ENCODE data around the gene AZGP1. TPM values are rescaled to one million over a fixed set of nuclear protein-coding genes. Genes with fewer than 3 reads are reported as not detected.
"Not testable (repeated sequence)": the region's sequence is repeated elsewhere in the genome, so short reads cannot be mapped to it uniquely, and the experiment has no call there.

Gene AZGP1
- total and polyA plus RNA-seq, 4 donors: 0.79 to 6.3 (median 3.8) TPM

DNA sequence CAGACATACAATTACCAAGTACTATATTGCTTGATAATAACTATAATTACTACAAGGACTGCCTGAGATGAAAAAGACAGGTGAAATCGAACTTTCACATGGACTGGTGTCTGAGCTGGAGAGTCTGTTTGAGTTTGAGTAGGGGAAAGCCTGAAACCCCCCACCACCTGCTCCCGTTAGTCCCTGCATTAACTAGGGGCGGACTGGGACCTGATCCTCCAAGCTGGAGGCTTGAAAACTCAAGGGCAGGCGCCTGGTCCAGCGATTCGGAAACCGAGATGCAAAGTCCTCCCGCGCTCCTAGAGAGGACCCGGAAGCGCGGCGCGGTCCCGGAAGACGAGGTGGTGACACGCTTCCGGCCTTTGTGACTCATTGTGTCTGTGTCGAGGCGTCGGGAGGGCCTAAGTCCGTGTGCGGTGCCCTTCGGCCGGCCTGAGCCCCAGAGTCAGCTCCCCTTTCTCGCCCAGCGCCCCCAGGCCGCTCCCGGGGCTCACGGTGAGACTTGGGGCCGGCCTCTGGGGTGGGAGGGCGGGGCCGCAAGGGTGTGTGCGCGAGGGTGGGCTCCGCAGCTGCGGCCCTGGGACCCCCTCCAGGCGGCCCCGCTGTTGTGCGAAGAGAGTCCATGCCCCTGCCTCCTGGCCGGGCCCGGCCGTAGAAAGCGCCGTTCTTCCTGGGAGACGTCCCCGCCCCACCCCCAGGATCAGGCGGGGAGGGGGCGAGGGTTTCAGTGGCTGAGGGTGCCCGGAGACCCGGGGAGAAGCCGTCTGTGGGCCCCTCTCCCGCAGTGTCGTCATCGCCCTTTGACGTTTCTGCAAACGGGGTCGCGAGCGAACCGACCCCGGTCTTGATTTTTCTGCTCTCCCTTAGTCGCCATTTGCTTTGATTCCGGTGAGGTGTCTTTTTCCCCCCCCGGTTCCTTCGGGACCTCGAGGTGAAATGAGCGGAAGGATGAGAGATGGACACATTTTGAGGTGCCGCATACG, 39.7 kb upstream of the AZGP1 start, which contains the start of gene ZKSCAN1:
Gene ZKSCAN1, plus strand, starts transcription at position 365 of the 983 bp plus-strand sequence. CDS start 7,911 bp downstream, outside the sequence.
- Histone ChIP-seq H3K4me3 (ENCODE audit: low read depth, low read length) (peak within 1 kb of the TSS; percentile 98), H3K36me3 (ENCODE audit: control insufficient read depth, insufficient read depth, low read length) (peaks cover 5% of the 10 kb centered on the region), H3K27ac (ENCODE audit: low read depth, low read length) (peak within 1 kb of the TSS; percentile 98), H3K9me3 (ENCODE audit: control insufficient read depth, insufficient read depth, low read length) (no peaks in the 10 kb centered on the region), H3K27me3 (ENCODE audit: control insufficient read depth, insufficient read depth, low read length) (no peaks in the 10 kb centered on the region), H3K4me1 (ENCODE audit: control insufficient read depth, insufficient read depth, low read length) (peaks cover 16% of the 10 kb centered on the region)
- 0% methylated on average over 55 of the region's 70 CpGs for WGBS (ENCODE audit: insufficient coverage)
- DNase-seq (ENCODE audit: low read depth in 4 of 6, low spot score in 6 of 6): peak in 5 of 6 donors; percentile 86 to 97 (median 89)

DNA sequence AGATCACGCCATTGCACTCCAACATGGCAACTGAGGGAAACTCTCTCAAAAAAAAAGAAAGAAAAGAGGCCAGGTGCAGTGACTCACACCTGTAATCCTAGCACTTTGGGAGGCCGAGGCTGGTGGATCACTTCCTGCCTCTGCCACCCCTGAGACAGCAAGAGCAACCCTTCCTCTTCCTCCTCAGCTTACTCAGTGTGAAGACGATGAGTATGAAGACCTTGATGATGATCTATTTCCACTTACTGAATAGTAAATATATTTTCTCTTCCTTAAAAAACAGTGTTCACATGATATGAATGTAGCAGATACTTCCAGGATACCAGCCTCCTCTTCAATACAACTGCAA, 37.5 kb upstream of the AZGP1 start:
- Histone ChIP-seq H3K4me3 (ENCODE audit: low read depth, low read length) (no peak overlapping the region), H3K36me3 (ENCODE audit: control insufficient read depth, insufficient read depth, low read length) (no peaks in the 10 kb centered on the region), H3K4me1 (ENCODE audit: control insufficient read depth, insufficient read depth, low read length) (peaks cover 15% of the 10 kb centered on the region), H3K27me3 (ENCODE audit: control insufficient read depth, insufficient read depth, low read length) (no peaks in the 10 kb centered on the region), H3K9me3 (ENCODE audit: control insufficient read depth, insufficient read depth, low read length) (no peaks in the 10 kb centered on the region), H3K27ac (ENCODE audit: low read depth, low read length) (no peak overlapping the region)
- DNase-seq (ENCODE audit: low read depth in 4 of 6, low spot score in 6 of 6): no peak
- WGBS (ENCODE audit: insufficient coverage): 78% methylated on average over 1 of the region's 3 CpGs

DNA sequence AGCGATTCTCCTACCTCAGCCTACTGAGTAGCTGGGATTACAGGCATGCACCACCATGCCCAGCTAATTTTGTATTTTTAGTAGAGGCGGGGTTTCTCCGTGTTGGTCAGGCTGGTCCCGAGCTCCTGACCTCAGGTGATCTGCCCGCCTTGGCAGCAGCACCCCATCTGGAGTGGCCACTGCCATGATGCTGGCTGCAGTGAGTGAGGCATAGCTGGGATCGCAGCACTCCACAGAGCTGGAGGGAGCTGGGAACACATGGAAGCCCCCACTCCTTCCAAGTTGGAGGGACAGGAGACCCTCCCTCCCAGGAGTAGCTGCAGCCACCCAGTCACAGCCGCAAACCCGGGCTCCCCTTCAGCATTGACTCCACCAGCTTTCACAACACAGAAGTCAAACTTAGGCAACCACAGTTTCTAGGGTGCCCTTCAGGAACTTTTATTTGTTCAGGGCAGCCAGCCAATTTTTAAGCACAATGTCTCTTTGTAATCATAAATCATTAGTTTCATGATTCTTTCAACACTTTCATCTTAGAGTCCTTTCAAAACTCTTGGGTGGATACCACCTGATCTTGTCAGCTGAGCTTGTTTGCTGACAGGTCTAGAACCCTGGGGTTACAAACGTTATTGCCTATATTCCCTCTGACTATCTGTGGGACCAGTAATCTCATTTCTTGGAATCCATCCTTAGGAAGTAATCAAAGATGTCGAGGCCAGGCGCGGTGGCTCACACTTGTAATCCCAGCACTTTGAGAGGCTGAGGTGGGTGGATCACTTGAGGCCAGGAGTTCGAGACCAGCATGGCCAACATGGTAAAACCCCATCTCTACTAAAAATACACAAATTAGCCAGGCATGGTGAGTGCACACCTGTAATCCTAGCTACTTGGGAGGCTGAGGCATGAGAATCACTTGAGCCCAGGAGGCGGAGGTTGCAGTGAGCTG, 36.8 kb upstream of the AZGP1 start:
- H3K27me3 ChIP-seq (ENCODE audit: control insufficient read depth, insufficient read depth, low read length); H3K4me3 ChIP-seq (ENCODE audit: low read depth, low read length); H3K36me3 ChIP-seq (ENCODE audit: control insufficient read depth, insufficient read depth, low read length); H3K27ac ChIP-seq (ENCODE audit: low read depth, low read length); H3K9me3 ChIP-seq (ENCODE audit: control insufficient read depth, insufficient read depth, low read length); DNase-seq (ENCODE audit: low read depth in 4 of 6, low spot score in 6 of 6): not testable (repeated sequence)
- H3K4me1 ChIP-seq (ENCODE audit: control insufficient read depth, insufficient read depth, low read length): peaks cover 14% of the 10 kb centered on the region
- 75% methylated on average over 11 of the region's 14 CpGs for WGBS (ENCODE audit: insufficient coverage)

DNA sequence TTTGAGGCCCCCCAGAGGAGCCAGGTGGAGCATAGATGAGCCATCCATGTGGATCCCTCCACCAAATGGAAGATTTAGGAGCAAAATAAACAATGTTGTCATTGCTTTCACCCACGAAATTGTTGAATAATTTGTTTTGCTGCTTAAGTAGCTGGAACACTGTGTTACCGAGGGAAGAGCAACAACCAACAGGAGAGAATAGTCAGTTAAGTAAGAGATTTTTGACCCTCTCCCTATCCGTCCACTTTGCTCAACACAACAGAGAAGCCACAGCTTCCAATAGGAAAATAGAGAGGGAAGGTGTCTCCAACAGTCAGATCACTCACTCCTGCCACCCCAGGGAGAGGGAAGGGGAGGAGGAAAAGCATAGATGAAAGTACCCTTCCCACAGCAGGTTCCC, 35.7 kb upstream of the AZGP1 start:
- Histone ChIP-seq H3K4me3 (ENCODE audit: low read depth, low read length) (no peak overlapping the region), H3K36me3 (ENCODE audit: control insufficient read depth, insufficient read depth, low read length) (no peaks in the 10 kb centered on the region), H3K27me3 (ENCODE audit: control insufficient read depth, insufficient read depth, low read length) (no peaks in the 10 kb centered on the region), H3K27ac (ENCODE audit: low read depth, low read length) (no peak overlapping the region), H3K9me3 (ENCODE audit: control insufficient read depth, insufficient read depth, low read length) (no peaks in the 10 kb centered on the region), H3K4me1 (ENCODE audit: control insufficient read depth, insufficient read depth, low read length) (peaks cover 9% of the 10 kb centered on the region)
- no CpG with 5 or more reads among the region's 3 CpGs for WGBS (ENCODE audit: insufficient coverage)
- no peak for DNase-seq (ENCODE audit: low read depth in 4 of 6, low spot score in 6 of 6)

DNA sequence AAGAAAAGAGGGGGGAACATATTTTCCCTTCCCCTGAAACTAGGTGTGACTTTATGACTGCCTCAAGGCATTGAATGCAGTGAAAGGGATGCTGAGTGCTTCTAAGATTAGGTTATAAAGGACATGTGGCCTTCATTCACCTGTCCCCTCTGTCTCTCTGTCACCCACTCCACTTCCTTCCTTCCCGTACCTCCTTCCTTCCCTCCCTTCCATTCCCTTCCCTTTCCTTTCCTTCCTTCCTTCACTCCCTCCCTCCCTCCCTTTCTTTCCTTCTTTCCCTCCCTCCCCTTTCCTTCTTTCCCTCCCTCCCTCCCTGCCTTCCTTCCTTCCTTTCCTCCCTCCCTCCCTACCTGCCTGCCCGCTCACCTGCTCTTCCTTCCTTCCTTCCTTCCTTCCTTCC, 35.1 kb upstream of the AZGP1 start:
- H3K27me3 ChIP-seq (ENCODE audit: control insufficient read depth, insufficient read depth, low read length): no peaks in the 10 kb centered on the region
- DNase-seq (ENCODE audit: low read depth in 4 of 6, low spot score in 6 of 6): no peak
- no peaks in the 10 kb centered on the region for H3K36me3 ChIP-seq (ENCODE audit: control insufficient read depth, insufficient read depth, low read length)
- WGBS (ENCODE audit: insufficient coverage): 67% methylated on average over 2 of the region's 2 CpGs
- no peak overlapping the region for H3K4me3 ChIP-seq (ENCODE audit: low read depth, low read length)
- no peak overlapping the region for H3K27ac ChIP-seq (ENCODE audit: low read depth, low read length)
- peaks cover 9% of the 10 kb centered on the region for H3K4me1 ChIP-seq (ENCODE audit: control insufficient read depth, insufficient read depth, low read length)
- H3K9me3 ChIP-seq (ENCODE audit: control insufficient read depth, insufficient read depth, low read length): no peaks in the 10 kb centered on the region

DNA sequence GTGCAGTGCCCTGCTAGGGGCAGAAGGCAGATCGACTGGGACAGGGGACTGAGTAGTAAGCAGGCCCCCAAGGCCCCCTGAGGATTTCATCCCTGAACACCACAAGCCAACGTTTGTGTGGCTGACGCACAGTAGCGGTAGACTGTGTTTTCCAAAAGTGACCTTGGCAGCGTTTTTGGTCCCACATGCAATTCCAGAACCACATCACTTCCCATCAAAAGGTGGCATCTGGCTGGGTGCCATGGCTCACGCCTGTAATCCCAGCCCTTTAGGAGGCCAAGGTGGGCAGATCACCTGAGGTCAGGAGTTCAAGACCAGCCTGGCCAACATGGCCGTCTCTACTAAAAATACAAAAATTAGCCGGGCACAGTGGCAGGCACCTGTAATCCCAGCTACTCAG, 34.1 kb upstream of the AZGP1 start:
- not testable (repeated sequence) for H3K4me1 ChIP-seq (ENCODE audit: control insufficient read depth, insufficient read depth, low read length); H3K9me3 ChIP-seq (ENCODE audit: control insufficient read depth, insufficient read depth, low read length); H3K27me3 ChIP-seq (ENCODE audit: control insufficient read depth, insufficient read depth, low read length); H3K27ac ChIP-seq (ENCODE audit: low read depth, low read length); DNase-seq (ENCODE audit: low read depth in 4 of 6, low spot score in 6 of 6); H3K36me3 ChIP-seq (ENCODE audit: control insufficient read depth, insufficient read depth, low read length); H3K4me3 ChIP-seq (ENCODE audit: low read depth, low read length)
- 86% methylated on average over 8 of the region's 8 CpGs for WGBS (ENCODE audit: insufficient coverage)

DNA sequence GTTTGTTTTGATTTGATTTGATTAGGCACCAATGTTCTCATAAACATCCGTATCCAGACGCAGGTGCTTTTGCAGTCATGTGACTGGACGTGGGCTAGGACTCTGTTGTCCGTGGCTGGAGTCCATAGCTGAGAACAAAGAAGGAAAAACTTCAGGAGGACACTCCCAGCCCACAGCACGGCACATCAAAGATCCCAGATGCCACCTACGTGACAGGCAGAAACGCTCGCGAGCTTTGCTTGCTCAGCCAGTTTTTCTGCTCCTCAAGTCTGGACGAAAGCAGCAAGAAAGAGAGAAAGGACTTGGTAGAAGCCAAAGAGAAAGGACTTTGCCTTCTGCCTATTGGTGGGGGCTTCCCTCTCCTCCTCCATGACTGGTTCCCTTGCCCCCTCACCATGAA, 32.7 kb upstream of the AZGP1 start:
- H3K9me3 ChIP-seq (ENCODE audit: control insufficient read depth, insufficient read depth, low read length): no peaks in the 10 kb centered on the region
- H3K36me3 ChIP-seq (ENCODE audit: control insufficient read depth, insufficient read depth, low read length): no peaks in the 10 kb centered on the region
- 73% methylated on average over 4 of the region's 10 CpGs for WGBS (ENCODE audit: insufficient coverage)
- H3K27ac ChIP-seq (ENCODE audit: low read depth, low read length): no peak overlapping the region
- no peaks in the 10 kb centered on the region for H3K27me3 ChIP-seq (ENCODE audit: control insufficient read depth, insufficient read depth, low read length)
- DNase-seq (ENCODE audit: low read depth in 4 of 6, low spot score in 6 of 6): peak in 1 of 6 donors; percentile 24
- H3K4me1 ChIP-seq (ENCODE audit: control insufficient read depth, insufficient read depth, low read length): peaks cover 13% of the 10 kb centered on the region
- H3K4me3 ChIP-seq (ENCODE audit: low read depth, low read length): no peak overlapping the region

DNA sequence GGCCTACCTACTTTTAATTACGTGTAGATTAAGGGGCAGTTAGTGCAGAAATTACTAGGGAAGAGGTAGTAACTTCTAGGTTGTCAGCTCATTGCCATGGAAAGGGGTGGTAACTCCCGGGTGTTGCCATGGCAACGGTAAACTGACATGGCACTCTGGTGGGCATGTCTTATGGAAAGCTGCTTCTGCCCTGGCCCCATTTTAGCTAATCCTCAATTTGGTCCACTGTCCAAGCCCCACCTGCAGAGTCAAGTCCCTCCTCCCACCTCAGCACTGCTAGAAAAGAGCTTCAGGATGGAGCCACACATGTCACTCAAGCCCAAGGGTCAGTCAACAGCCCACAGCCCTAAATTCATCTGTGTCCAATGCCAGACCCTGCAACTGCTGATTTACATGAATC, 32.1 kb upstream of the AZGP1 start:
- Histone ChIP-seq H3K9me3 (ENCODE audit: control insufficient read depth, insufficient read depth, low read length) (no peaks in the 10 kb centered on the region), H3K4me1 (ENCODE audit: control insufficient read depth, insufficient read depth, low read length) (peaks cover 16% of the 10 kb centered on the region), H3K27me3 (ENCODE audit: control insufficient read depth, insufficient read depth, low read length) (no peaks in the 10 kb centered on the region), H3K4me3 (ENCODE audit: low read depth, low read length) (no peak overlapping the region), H3K36me3 (ENCODE audit: control insufficient read depth, insufficient read depth, low read length) (no peaks in the 10 kb centered on the region), H3K27ac (ENCODE audit: low read depth, low read length) (no peak overlapping the region)
- 70% methylated on average over 3 of the region's 3 CpGs for WGBS (ENCODE audit: insufficient coverage)
- DNase-seq (ENCODE audit: low read depth in 4 of 6, low spot score in 6 of 6): no peak

DNA sequence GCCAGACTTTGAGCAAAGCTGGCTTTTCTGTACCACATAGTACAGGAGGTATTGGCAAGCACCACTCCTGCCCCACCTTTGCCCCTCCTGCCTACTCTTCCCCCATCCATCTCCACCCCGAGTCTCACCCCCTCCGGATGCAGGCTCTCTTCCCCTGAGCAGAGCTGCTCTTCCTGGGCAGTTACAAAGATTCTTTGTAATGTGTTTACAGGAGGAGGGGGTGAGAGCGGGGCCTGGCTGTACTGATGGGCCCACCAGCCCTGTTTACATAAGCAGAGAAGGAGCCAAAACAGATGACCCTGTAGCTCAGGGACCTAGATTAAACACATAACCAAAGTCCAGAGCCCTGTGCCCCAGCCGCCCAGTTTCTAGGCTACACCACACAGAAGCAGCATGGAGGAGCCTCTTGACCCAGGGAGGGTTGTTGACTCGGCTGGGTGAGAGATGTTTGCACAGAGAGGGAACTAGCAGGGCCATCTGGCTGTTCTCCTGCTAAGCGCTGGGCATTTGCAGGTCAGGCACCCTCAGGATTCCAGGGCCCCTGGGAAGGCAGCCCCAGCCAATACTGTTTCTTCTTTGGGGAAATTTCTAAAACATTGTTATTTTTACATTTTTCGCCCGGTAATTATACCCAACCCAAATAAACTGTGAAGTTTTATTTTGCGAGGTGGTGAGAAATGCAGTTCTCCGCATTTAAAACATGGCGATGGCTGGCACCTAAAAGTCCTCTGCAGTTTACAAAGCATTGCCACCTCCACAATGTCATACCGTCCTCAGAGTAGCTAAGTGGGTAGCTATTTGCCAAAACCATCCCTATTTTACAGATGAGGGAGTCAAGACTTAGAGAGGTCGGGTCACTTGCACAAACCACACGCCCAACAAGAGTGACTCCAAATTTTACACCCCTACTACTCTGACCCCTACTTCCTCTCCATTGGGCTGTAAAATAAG, 28.2 kb upstream of the AZGP1 start:
- no peaks in the 10 kb centered on the region for H3K9me3 ChIP-seq (ENCODE audit: control insufficient read depth, insufficient read depth, low read length)
- H3K27ac ChIP-seq (ENCODE audit: low read depth, low read length): peak overlapping the region; percentile 78
- 47% methylated on average over 2 of the region's 14 CpGs for WGBS (ENCODE audit: insufficient coverage)
- H3K4me3 ChIP-seq (ENCODE audit: low read depth, low read length): no peak overlapping the region
- no peaks in the 10 kb centered on the region for H3K27me3 ChIP-seq (ENCODE audit: control insufficient read depth, insufficient read depth, low read length)
- H3K36me3 ChIP-seq (ENCODE audit: control insufficient read depth, insufficient read depth, low read length): no peaks in the 10 kb centered on the region
- DNase-seq (ENCODE audit: low read depth in 4 of 6, low spot score in 6 of 6): peak in 2 of 6 donors; percentile 37 to 61
- peaks cover 12% of the 10 kb centered on the region for H3K4me1 ChIP-seq (ENCODE audit: control insufficient read depth, insufficient read depth, low read length)
